ENCODE data around the gene TAF1. TPM values are rescaled to one million over a fixed set of nuclear protein-coding genes. Genes with fewer than 3 reads are reported as not detected.

Gene TAF1
- total and polyA plus RNA-seq, 9 of the 15 experiments (the other 6 are each of a cell fraction or from before 2014, with no cell fraction given): 6.4 to 45.1 (median 38.1) TPM

DNA sequence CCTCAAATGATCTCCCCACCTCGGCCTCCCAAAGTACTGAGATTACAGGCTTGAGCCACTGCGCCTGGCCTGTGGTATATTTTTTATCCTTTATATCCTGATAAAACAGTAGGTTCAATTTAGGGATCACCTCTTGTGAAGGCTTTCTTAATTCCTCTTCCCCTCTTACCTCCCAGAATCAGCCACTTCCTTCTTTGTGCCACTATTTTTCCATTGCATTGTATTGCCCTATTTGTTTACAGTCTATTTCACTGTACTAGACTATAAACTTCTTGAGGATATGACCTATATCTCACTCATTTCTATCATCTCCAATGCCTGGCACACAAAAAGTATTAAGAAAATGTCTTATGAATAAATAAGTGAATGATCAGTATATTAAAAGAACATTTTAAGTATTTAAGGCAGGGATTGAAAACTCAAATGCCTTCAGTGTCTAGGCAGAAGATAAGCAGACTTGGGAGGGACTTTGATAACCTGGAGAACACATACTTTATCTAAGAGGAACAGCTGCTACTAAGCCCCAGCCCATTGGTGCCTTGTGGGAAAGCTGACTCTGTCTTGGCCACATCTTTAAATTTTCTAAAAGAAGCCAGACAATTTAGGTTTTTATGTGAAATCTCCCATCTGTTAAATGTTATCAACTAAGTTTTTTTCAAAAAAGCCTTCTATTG is 84.4 kb downstream of the TAF1 start (continued):
- no peak for TF ChIP-seq FOXA3 (CRISPR knock-in tag; conservative IDR thresholded peaks at IDR 0.05 in 1 of 2, IDR thresholded peaks at IDR 0.05 in 1 of 2)
- peak; percentile 95 for TF ChIP-seq SMARCC2 (IDR thresholded peaks at IDR 0.05; ENCODE audit: low read depth)
- no peak for TF ChIP-seq ETS2 (tag; IDR thresholded peaks at IDR 0.05; ENCODE audit: borderline replicate concordance, poor library complexity, severe bottlenecking)
- TF ChIP-seq SMARCE1 (IDR thresholded peaks at IDR 0.05): peak; percentile 95
- TF ChIP-seq PTBP1 (IDR thresholded peaks at IDR 0.05; ENCODE audit: low read depth, low read length): no peak
- no peak for TF ChIP-seq CREB3L1 (IDR thresholded peaks at IDR 0.05; ENCODE audit: borderline replicate concordance, low read depth)
- no peak for TF ChIP-seq RERE (CRISPR knock-in tag; IDR thresholded peaks at IDR 0.05; ENCODE audit: borderline replicate concordance)
- no peak for TF ChIP-seq RBM39 (optimal IDR thresholded peaks at IDR 0.05; ENCODE audit: low read depth, low read length)
- peak; percentile 95 for TF ChIP-seq PML (IDR thresholded peaks at IDR 0.05; ENCODE audit: low read length)
- TF ChIP-seq ZKSCAN3 (CRISPR knock-in tag; IDR thresholded peaks at IDR 0.05): no peak
- TF ChIP-seq, protein P1, sequence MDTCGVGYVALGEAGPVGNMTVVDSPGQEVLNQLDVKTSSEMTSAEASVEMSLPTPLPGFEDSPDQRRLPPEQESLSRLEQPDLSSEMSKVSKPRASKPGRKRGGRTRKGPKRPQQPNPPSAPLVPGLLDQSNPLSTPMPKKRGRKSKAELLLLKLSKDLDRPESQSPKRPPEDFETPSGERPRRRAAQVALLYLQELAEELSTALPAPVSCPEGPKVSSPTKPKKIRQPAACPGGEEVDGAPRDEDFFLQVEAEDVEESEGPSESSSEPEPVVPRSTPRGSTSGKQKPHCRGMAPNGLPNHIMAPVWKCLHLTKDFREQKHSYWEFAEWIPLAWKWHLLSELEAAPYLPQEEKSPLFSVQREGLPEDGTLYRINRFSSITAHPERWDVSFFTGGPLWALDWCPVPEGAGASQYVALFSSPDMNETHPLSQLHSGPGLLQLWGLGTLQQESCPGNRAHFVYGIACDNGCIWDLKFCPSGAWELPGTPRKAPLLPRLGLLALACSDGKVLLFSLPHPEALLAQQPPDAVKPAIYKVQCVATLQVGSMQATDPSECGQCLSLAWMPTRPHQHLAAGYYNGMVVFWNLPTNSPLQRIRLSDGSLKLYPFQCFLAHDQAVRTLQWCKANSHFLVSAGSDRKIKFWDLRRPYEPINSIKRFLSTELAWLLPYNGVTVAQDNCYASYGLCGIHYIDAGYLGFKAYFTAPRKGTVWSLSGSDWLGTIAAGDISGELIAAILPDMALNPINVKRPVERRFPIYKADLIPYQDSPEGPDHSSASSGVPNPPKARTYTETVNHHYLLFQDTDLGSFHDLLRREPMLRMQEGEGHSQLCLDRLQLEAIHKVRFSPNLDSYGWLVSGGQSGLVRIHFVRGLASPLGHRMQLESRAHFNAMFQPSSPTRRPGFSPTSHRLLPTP (IDR thresholded peaks at IDR 0.05; ENCODE audit: borderline replicate concordance, extremely low read depth, insufficient read length): no peak
- no peak for TF ChIP-seq SMARCA5 (IDR thresholded peaks at IDR 0.05)
- TF ChIP-seq MEIS2 (IDR thresholded peaks at IDR 0.05; ENCODE audit: partially characterized antibody): peak; percentile 39
- no peak for TF ChIP-seq PHB (CRISPR knock-in tag; IDR thresholded peaks at IDR 0.05)
- TF ChIP-seq RBM17 (IDR thresholded peaks at IDR 0.05; ENCODE audit: borderline replicate concordance, low read depth, low read length): no peak
- TF ChIP-seq SREBF2 (CRISPR knock-in tag; IDR thresholded peaks at IDR 0.05): no peak
- peak; percentile 28; the same call in 1 of the 2 replicates for TF ChIP-seq CREM (IDR thresholded peaks at IDR 0.05; ENCODE audit: low read depth)
- TF ChIP-seq TEAD4 (IDR thresholded peaks at IDR 0.05; ENCODE audit: low read length): peak; percentile 97
- no peak for TF ChIP-seq TEAD4 (CRISPR knock-in tag; IDR thresholded peaks at IDR 0.05; ENCODE audit: borderline replicate concordance)
- no peak for TF ChIP-seq CAMTA2 (CRISPR knock-in tag; conservative IDR thresholded peaks at IDR 0.05)

Data from K562 (cell line).